Tongue (tissue), 2 donors: ENCODE data around the gene ARHGEF12. TPM values are rescaled to one million over a fixed set of nuclear protein-coding genes. Genes with fewer than 3 reads are reported as not detected.
"Not testable (repeated sequence)": the region's sequence is repeated elsewhere in the genome, so short reads cannot be mapped to it uniquely, and the experiment has no call there.

Experiments used
- DNase-seq: peaks from one replicate; pipeline ENCODE4 v3.0.0-alpha.2; 2015
- total RNA-seq: library from RNA; depleted of rRNA; stranded (reverse); fragments of >200 nt; gene quantifications from one replicate; pipeline ENCODE4 v1.2.3, GENCODE V29; 2014

Gene ARHGEF12
- total RNA-seq, 1 donor from 2014 or later: 134 TPM

- DNase-seq: no peak
Measured at GRCh38 chr11:120501440-120501839, 165.2 kb downstream of the ARHGEF12 start.

DNA sequence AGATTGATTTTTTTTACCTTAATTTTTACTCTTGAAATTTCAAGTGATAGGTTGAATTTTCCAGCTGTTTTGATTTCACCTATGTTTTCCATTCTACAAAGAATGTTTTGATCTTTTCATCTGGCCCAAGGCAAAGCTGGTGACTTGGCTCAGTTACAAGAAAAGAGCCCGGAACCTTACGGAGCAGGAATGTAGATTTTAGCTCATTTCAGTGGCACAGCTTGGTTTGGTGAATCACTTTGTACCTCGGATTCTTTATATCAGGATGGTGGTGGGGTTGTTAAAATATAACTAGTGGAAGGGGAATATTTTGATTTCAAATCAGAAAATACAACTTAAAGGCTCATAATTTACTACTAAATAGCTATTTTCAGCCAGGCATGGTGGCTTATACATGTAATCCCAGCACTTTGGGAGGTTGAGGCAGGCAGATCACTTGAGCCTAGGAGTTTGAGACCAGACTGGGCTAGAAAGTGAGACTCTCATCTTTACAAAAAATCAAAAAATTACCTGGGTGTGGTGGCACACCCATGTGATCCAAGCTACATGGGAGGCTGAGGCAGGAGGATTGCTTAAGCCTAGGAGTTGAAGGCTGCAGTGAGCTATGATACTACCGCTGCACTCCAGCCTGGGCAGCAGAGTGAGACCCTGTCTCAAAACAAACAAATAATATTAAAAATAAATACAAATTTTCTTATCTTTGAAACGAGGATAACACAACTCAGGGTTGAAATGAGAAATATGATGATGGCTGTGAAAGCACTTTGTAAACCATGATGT, 166.0 kb downstream of the ARHGEF12 start:
- no peak for DNase-seq

GRCh38 chr11:120503529-120503928, 167.3 kb downstream of the ARHGEF12 start:
- not testable (repeated sequence) for DNase-seq

DNA sequence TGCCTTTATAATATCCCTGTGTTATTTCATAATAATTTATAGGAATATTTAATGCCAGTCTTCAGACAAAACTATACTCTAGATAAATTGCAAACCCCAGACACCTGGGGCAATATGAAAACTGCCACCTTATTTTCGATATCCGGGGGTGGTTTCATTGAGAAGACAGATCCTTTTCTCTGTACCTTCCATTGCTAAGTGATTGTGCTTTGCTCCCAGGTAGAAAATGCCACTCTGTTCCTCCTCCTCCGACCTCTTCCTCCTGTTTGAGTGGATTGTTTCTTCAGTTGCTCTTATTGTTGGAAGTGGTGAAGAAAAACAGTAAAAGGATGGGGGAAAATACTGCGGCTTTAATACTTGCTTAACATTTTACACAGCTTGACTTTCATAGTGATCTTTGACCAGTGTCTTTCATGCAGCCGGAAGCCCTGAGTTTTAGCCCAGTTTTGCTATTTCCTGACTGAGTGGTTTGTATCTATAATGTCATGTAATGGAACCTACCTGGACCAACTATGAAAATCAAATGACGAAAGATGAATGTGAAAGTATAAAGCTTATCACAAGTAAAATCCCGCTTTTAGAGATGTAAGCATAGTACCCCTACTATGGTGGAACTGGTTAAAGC, 169.7 kb downstream of the ARHGEF12 start:
- no peak for DNase-seq

DNA sequence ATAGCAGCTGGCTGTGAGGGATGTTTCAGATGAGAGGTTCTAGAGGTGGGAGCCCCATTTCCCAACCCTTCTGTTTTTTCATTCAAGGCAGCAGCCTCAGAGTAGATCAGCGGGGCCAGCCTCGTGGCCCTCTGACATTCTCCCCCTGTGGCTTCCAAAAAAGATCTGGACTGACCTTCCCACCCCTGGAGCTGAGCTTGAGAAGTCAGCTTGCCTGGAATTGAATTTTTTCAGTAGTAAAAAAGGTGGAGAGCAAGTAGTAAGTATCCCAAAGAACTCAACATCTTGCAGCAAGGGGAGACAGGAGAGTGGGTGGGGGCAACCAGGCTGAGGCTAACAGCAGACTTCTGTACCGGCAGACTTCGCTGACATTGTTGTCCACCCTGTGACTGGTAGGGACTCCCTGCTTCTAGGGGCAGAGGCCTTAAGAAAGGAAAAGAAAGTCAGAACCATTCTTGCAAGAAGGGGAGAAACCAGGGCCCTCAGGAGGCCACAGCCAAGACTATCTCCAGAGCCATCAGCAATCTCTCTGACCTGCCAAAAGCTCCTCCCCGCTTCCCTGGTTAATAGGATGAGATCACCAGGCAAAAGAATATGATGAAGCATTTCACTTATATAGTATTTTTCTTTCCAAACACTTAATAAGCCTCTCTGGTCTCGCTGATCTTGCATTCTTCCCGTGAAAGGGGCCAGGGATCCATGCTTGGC, 173.3 kb downstream of the ARHGEF12 start:
- DNase-seq: no peak

- DNase-seq: no peak
Measured at GRCh38 chr11:120510406-120511115, 174.3 kb downstream of the ARHGEF12 start.

DNA sequence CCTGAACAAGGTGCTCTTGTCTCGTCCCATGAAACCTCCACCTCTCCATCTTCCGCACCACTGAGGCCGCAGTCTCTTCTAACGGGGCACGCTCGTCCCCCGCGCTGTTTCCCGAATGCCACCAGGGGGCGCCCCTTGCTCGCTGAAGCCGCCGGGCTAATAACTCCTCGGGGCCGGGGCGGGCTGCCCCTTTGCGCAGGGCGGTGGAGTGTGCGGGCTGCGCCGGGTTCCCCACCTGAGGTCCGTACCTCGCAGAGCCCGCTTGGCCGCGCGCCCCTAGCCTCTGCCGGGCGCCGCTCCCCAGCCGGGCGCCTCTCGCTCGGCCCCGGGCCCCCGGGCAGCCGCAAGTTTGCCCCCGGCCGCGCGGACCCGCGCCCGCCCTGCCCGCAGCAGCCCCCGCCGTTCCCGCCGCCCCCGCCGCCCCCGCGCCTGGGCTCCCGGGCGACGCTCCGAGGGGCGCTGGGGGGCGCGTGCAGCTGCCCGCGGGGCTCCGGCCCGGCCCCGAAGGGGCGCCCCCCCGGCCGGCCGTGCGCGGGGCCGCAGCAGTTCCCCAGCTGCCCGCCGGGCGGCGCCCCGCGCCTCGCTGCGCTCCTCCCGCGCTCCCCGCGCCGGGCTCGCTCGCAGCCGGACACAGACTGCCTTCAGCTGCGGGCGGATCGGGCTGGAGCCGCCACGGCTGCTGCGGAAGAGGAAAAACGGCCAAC, 175.1 kb downstream of the ARHGEF12 start, which contains the start of gene GRIK4:
GRIK4 (plus strand) TSS at position 633 of the 704 bp plus-strand sequence. CDS start 148,571 bp downstream, outside the sequence.
- peak; percentile 94 for DNase-seq

DNA sequence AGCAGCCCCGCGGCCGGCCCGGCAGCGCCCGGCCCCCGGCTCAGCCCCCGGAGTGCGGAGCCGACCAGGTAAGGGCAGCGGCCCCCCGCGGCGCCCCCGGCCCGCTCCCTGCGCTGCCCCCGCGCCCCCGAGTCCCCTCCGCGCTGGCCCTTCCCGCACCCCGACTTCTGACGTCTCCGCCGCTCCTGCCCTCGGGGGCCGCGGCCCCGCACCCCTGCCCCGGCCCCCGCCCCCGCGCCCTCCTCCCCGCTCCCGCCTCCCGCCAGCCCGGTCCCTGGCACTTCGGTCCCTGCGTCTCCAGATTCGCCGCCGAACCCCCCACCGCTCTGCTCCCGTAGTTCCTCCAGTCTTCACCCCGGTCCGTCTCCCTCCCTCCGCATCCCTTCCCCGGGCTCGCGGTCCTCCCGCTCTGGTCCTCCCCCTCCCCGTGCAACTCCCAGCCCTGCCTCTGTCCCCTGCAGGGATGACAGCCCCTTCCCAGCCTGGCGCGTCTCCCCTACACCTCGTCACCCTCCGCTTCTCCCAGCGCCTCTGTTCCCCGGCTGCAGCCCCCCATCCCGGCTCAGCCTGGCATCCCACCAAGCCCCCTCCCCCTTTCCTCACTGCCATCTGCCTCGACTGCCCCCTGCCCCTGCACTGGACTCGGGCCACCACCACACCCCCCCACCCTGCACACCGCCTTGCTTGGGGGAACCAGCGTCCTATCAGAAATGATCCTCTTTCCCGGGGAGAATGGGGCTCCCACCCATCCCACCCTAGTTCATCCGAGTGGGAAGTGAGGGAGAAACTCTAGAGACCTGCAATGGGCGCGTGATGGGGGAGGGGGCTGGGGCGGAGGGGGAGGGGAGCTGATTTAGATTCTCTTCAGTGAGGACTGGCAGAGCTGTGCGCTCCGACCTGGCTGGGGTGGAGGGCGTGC, 175.9 kb downstream of the ARHGEF12 start:
- DNase-seq: no peak

DNA sequence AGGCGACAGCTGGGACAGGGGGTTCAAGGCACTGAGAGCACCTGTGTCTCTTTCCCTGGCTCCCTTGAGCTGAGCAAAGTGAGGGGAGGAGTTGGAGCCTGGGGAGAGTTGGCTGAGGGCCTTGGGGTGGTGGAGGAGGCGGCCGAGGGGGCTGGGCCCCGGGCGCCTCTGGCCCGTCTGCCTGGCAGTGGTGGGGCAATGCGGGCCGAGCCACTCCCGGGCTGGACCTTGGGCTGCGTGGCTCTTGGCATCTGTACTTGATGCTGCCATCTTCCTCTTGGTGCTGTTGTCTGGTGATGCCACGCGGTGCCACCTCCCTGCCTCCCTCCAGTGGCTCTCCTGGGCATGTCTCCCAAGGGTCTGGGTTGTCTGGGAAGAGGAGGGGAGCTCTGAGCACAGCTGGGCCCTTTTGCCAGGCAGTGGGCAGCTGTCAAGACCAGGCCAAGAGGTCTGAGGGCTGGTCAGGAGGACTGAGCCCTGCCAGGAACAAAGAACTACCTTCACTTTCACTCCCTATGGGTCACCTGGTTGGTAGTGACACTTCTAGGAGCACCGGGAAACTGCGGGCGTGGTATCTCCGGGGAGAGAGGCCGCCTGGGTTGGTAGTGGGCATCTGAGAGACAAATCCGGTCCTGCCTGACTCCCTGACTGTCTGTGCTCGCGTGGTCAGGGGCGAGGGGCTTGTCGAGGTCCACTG, 176.7 kb downstream of the ARHGEF12 start:
- DNase-seq: no peak

DNA sequence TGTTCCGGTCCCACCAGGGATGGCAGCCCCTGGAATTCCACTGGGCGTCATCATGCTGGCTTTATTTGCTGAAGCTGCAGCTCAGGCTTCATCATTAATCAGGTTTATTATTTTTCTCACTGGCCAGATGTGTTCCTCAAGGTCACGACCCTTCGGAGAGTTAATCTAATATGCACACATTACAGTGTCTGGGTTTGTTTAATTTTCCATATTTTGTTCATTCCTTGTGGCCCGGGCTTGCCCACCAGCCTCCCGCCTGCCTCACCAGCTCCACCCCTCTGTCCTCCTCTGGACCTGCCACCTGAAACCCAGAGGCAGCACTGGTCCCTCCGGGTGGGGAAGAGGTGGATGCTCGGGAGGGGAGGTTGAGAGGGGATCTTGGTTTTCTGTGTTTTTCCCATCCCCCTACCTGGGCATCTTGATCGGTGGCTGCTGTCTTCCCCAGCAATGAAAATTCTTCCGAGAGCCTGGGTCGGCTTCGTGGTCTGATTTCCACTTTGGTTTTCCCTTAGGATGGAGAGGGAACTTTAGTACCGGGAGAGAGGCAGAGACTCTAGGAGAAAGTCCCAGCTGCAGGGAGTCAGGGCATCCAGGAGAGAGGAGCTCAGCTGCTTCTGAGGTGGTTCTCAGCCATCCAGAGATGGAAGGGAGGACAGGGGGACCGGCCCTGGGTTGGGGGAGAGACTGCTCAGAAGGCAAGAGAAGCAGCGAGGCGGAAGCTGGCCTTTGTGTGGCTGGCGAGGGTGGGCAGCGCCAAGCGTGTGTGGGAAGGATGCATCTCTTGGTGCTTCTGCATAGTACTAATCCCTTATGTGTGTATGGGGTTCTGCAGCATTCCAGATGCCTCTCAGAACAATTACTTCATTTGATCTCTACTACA, 177.5 kb downstream of the ARHGEF12 start:
- no peak for DNase-seq

GRCh38 chr11:120514541-120515121, 178.4 kb downstream of the ARHGEF12 start:
- DNase-seq: no peak

DNA sequence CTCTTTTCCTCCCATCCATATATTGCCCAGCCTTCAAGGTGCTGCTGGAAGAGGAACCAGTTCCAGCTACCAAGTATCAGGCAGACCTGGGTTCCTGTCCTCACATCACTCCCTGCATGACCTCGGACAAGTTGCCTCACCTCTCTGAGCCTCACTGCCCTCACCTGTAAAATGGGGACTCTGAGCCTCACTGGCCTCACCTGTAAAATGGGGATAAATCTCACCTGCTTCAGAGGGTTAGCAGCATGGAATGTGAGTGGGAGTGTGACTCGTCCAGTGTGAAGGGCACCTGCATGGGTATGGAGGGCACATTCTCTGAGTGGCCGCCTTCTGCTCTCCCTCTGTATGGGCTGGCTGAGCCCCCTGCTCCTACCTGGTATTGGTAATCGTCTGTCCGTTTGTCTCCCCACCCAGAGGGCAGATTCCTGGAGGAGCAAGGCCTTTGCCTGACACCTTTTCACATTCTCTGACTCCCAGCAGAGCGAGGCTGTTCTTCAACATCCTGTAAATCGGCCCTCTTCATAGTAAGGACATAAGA, 179.0 kb downstream of the ARHGEF12 start:
- DNase-seq: no peak

- DNase-seq: peak; percentile 67
Measured at GRCh38 chr11:120516461-120517389, 180.5 kb downstream of the ARHGEF12 start.

- DNase-seq: peak; percentile 66
Measured at GRCh38 chr11:120517390-120517761, 181.2 kb downstream of the ARHGEF12 start.

GRCh38 chr11:120517801-120518291, 181.6 kb downstream of the ARHGEF12 start:
- no peak for DNase-seq

DNA sequence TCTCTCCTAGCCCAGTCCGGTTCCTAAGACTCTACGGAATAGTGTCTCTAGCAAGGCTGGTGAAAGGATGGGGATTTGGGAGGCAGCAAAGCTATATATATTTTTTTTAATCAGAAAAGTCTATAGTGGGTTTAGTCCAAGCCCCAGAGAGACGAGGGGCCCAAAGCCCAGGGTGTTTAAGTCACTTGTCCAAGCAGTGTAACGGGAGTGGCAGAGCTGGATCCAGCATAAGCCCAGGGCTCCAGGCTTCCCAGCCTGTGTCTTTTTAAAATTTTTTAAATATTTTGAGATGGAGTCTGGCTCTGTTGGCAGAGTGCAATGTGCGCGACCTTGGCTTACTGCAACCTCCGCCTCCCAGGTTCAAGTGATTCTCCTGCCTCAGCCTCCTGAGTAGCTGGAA, 182.1 kb downstream of the ARHGEF12 start:
- DNase-seq: no peak

DNA sequence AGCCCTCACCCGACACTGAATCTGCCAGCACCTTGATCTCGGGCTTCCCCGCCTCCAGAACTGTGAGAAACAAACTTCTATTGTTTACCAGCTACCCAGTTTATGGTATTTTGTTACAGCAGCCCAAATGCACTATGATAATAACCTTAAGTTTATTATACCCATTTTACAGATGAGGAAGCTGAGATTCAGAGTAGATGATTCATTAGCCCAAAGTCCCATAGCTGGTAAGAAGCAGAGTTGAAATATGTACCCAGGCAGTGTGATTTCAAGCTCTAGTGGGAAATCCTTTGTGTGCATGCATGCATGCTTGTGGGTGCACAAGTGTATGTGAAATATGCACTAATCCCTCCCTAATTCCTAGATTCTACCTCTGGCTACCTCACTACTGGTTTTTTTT, 183.3 kb downstream of the ARHGEF12 start:
- no peak for DNase-seq
